H9 (cell line): ENCODE measurements around the gene ZPR1. TPM values are rescaled to one million over a fixed set of nuclear protein-coding genes. Genes with fewer than 3 reads are reported as not detected.

ENCODE experiments used
- DNase-seq: peaks from one replicate; pipeline ENCODE4 v3.0.0-alpha.2; 2017
- H2AFZ ChIP-seq: one replicate; pipeline ENCODE4 v1.6.1; 2013; ENCODE audit warnings: mild to moderate bottlenecking, low read length, control low read depth, moderate library complexity
- H2AK5ac ChIP-seq: 2 replicates; pipeline ENCODE4 v1.6.1; 2013; ENCODE audit warnings: low read length, control low read depth, mixed read lengths; ENCODE audit not compliant: insufficient read length
- H2BK120ac ChIP-seq: one replicate; pipeline ENCODE4 v1.6.1; 2013; ENCODE audit warnings: low read depth, mild to moderate bottlenecking, low read length, control low read depth, inconsistent platforms; ENCODE audit not compliant: poor library complexity, severe bottlenecking
- H2BK12ac ChIP-seq: 2 replicates; pipeline ENCODE4 v1.6.1; 2013; ENCODE audit warnings: low read length, control low read depth, mixed read lengths, low read depth; ENCODE audit not compliant: insufficient read length
- H2BK15ac ChIP-seq: 2 replicates; pipeline ENCODE4 v1.6.1; 2013; ENCODE audit warnings: low read depth, low read length, control low read depth
- H2BK20ac ChIP-seq: one replicate; pipeline ENCODE4 v1.6.1; 2013; ENCODE audit warnings: low read depth, mild to moderate bottlenecking, low read length, control low read depth, inconsistent platforms; ENCODE audit not compliant: poor library complexity, severe bottlenecking
- H2BK5ac ChIP-seq: 2 replicates; pipeline ENCODE4 v1.6.1; 2013; ENCODE audit warnings: low read length, control low read depth, mixed read lengths; ENCODE audit not compliant: insufficient read length
- H3K14ac ChIP-seq: 2 replicates; pipeline ENCODE4 v1.6.1; 2013; ENCODE audit warnings: low read length, control low read depth; ENCODE audit not compliant: insufficient read depth
- H3K18ac ChIP-seq: 2 replicates; pipeline ENCODE4 v1.6.1; 2013; ENCODE audit warnings: low read depth, mild to moderate bottlenecking, mixed read lengths, low read length, control low read depth; ENCODE audit not compliant: insufficient read length
- H3K23ac ChIP-seq: 2 replicates; pipeline ENCODE4 v1.6.1; 2013; ENCODE audit warnings: low read length, control low read depth, mixed read lengths, low read depth; ENCODE audit not compliant: insufficient read length
- H3K23me2 ChIP-seq: 2 replicates; pipeline ENCODE4 v1.6.1; 2013; ENCODE audit warnings: low read depth, mild to moderate bottlenecking, mixed read lengths, low read length, control low read depth; ENCODE audit not compliant: insufficient read length, poor library complexity, severe bottlenecking
- H3K27ac ChIP-seq: 2 replicates; pipeline ENCODE4 v1.5.1; 2013; ENCODE audit warnings: low read length, control low read depth, mixed read lengths, low read depth; ENCODE audit not compliant: insufficient read length
- H3K27me3 ChIP-seq: 2 replicates; pipeline ENCODE4 v1.6.1; 2013; ENCODE audit warnings: low read length, control low read depth, inconsistent platforms; ENCODE audit not compliant: insufficient read depth
- H3K4ac ChIP-seq: 2 replicates; pipeline ENCODE4 v1.6.1; 2013; ENCODE audit warnings: low read depth, mild to moderate bottlenecking, control low read depth, inconsistent platforms, low read length, moderate library complexity
- H3K4me1 ChIP-seq: 2 replicates; pipeline ENCODE4 v1.6.1; 2013; ENCODE audit warnings: low read length, control low read depth, inconsistent platforms; ENCODE audit not compliant: insufficient read depth
- H3K4me2 ChIP-seq: 2 replicates; pipeline ENCODE4 v1.6.1; 2013; ENCODE audit warnings: low read length, control low read depth, mixed read lengths; ENCODE audit not compliant: insufficient read length, insufficient read depth
- H3K56ac ChIP-seq: 2 replicates; pipeline ENCODE4 v1.6.1; 2013; ENCODE audit warnings: low read depth, mild to moderate bottlenecking, mixed read lengths, low read length, control low read depth; ENCODE audit not compliant: insufficient read length
- H3K79me1 ChIP-seq: 2 replicates; pipeline ENCODE4 v1.6.1; 2013; ENCODE audit warnings: low read depth, mild to moderate bottlenecking, moderate library complexity, low read length, control low read depth, inconsistent platforms; ENCODE audit not compliant: insufficient read depth, poor library complexity, severe bottlenecking
- H3K79me2 ChIP-seq: 2 replicates; pipeline ENCODE4 v1.6.1; 2013; ENCODE audit warnings: low read length, control low read depth, inconsistent platforms; ENCODE audit not compliant: insufficient read depth
- H3K9ac ChIP-seq: 2 replicates; pipeline ENCODE4 v1.6.1; 2013; ENCODE audit warnings: low read length, control low read depth, mixed read lengths; ENCODE audit not compliant: insufficient read length; ENCODE audit errors: extremely low read depth
- H3K9me3 ChIP-seq: one replicate; pipeline ENCODE4 v1.6.1; 2013; ENCODE audit warnings: low read depth, low read length, inconsistent platforms; ENCODE audit not compliant: control insufficient read depth
- H3T11ph ChIP-seq: one replicate; pipeline ENCODE4 v1.6.1; 2013; ENCODE audit warnings: mild to moderate bottlenecking, low read length, control low read depth, inconsistent platforms
- H4K20me1 ChIP-seq: one replicate; pipeline ENCODE4 v1.6.1; 2013; ENCODE audit not compliant: control insufficient read depth, insufficient read length, insufficient read depth
- H4K5ac ChIP-seq: 2 replicates; pipeline ENCODE4 v1.6.1; 2013; ENCODE audit warnings: low read depth, mild to moderate bottlenecking, mixed read lengths, low read length, control low read depth; ENCODE audit not compliant: insufficient read length
- H4K8ac ChIP-seq: replicated peaks from 2 replicates; pipeline ENCODE4 v1.6.1; 2013; ENCODE audit warnings: low read length, control low read depth, mixed read lengths, low read depth; ENCODE audit not compliant: insufficient read length
- H4K91ac ChIP-seq: 2 replicates; pipeline ENCODE4 v1.6.1; 2013; ENCODE audit warnings: low read depth, mild to moderate bottlenecking, moderate library complexity, mixed read lengths, low read length, control low read depth; ENCODE audit not compliant: insufficient read length
- H3K27ac Mint-ChIP-seq, 3 experiments: 2 replicates in 2 of 3; 3 replicates in 1 of 3; pipeline ENCODE4 v1.8.0; 2020 to 2021; ENCODE audit warnings: mixed read lengths in 3 of 3, mild to moderate bottlenecking in 1 of 3, moderate library complexity in 1 of 3
- H3K27me3 Mint-ChIP-seq: 2 replicates; pipeline ENCODE4 v1.8.0; 2021; ENCODE audit warnings: low read depth, mild to moderate bottlenecking, moderate library complexity, mixed read lengths
- H3K36me3 Mint-ChIP-seq, 3 experiments: 2 replicates in 2 of 3; 3 replicates in 1 of 3; pipeline ENCODE4 v1.8.0; 2020 to 2021; ENCODE audit warnings: low read depth in 3 of 3, mixed read lengths in 3 of 3; ENCODE audit not compliant: insufficient read depth in 1 of 3
- H3K4me1 Mint-ChIP-seq, 2 experiments: 2 replicates each; pipeline ENCODE4 v1.8.0; 2020; ENCODE audit warnings: mixed read lengths in 2 of 2
- H3K4me3 Mint-ChIP-seq, 2 experiments: 2 replicates in 1 of 2; 3 replicates in 1 of 2; pipeline ENCODE4 v1.8.0; 2020 to 2021; ENCODE audit warnings: mild to moderate bottlenecking in 2 of 2, mixed read lengths in 2 of 2, moderate library complexity in 1 of 2
- H3K9me3 Mint-ChIP-seq, 2 experiments: 2 replicates in 1 of 2; 3 replicates in 1 of 2; pipeline ENCODE4 v1.8.0; 2020; ENCODE audit warnings: mild to moderate bottlenecking in 2 of 2, mixed read lengths in 2 of 2, moderate library complexity in 1 of 2
- WGBS: extraction: QIAGEN DNeasy Blood & Tissue Kit; methylation state at CpG from one replicate; pipeline ENCODE4 v1.1.7; 2013; ENCODE audit warnings: missing lambda C conversion rate, low lambda C conversion rate, mixed read lengths; ENCODE audit not compliant: insufficient read length; ENCODE audit errors: extremely low coverage; 5-methylcytosine and 5-hydroxymethylcytosine counted together
- total RNA-seq: library from RNA; stranded (reverse); gene quantifications from 2 replicates; pipeline ENCODE4 v1.2.1, GENCODE V29; 2021
- TF ChIP-seq, protein P1 (sequence below): fragments of 200-600 bp; sonication (generic); conservative IDR thresholded peaks from 3 replicates; pipeline ENCODE4 v1.8.0; 2021; ENCODE audit warnings: antibody characterized with exemption, mild to moderate bottlenecking

The ZPR1 gene
- total RNA-seq, 1 experiment from 2014 or later, result 82.0 TPM

- Mint-ChIP-seq H3K4me1 (peaks cover 39 to 43% of the 10 kb centered on the region in 2 experiments), H3K4me3 (no peak overlapping the region), H3K27me3 (peaks cover 20% of the 10 kb centered on the region), H3K36me3 (no peaks in the 10 kb centered on the region; a peak in 1 of 7 replicates), H3K9me3 (peaks cover 0 to 3% of the 10 kb centered on the region in 2 experiments; a peak in 2 of 5 replicates), H3K27ac (no peak overlapping the region)
- Histone ChIP-seq H3K27ac (no peak overlapping the region), H3K18ac (no peak overlapping the region), H2BK120ac (no peak overlapping the region), H3K23ac (no peak overlapping the region), H3K4me2 (no peak overlapping the region), H4K20me1 (no peaks in the 10 kb centered on the region), H2BK15ac (no peak overlapping the region), H4K91ac (no peak overlapping the region), H2BK12ac (no peak overlapping the region), H3K4me1 (no peaks in the 10 kb centered on the region), H3T11ph (no peak overlapping the region), H3K23me2 (peaks cover 6% of the 10 kb centered on the region), H4K8ac (no peak overlapping the region), H4K5ac (no peak overlapping the region), H3K4ac (no peak overlapping the region), H3K27me3 (no peaks in the 10 kb centered on the region), H3K79me1 (no peaks in the 10 kb centered on the region), H2AK5ac (no peak overlapping the region), H2BK5ac (no peak overlapping the region), H3K9ac (no peak overlapping the region), H3K14ac (no peak overlapping the region), H3K56ac (no peak overlapping the region), H3K79me2 (no peaks in the 10 kb centered on the region), H3K9me3 (no peaks in the 10 kb centered on the region), H2BK20ac (no peak overlapping the region), H2AFZ (no peak overlapping the region)
- TF ChIP-seq, protein P1, sequence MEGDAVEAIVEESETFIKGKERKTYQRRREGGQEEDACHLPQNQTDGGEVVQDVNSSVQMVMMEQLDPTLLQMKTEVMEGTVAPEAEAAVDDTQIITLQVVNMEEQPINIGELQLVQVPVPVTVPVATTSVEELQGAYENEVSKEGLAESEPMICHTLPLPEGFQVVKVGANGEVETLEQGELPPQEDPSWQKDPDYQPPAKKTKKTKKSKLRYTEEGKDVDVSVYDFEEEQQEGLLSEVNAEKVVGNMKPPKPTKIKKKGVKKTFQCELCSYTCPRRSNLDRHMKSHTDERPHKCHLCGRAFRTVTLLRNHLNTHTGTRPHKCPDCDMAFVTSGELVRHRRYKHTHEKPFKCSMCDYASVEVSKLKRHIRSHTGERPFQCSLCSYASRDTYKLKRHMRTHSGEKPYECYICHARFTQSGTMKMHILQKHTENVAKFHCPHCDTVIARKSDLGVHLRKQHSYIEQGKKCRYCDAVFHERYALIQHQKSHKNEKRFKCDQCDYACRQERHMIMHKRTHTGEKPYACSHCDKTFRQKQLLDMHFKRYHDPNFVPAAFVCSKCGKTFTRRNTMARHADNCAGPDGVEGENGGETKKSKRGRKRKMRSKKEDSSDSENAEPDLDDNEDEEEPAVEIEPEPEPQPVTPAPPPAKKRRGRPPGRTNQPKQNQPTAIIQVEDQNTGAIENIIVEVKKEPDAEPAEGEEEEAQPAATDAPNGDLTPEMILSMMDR, result no peak
- no peak for DNase-seq
- WGBS, result no CpG with 5 or more reads among the region's 7 CpGs
Measured at GRCh38 chr11:116836632-116836991, 48.8 kb upstream of the ZPR1 start.
